GM12865 (cell line): ENCODE data around the gene ELFN2.

Source experiments
- DNase-seq: peaks from one replicate; pipeline ENCODE4 v3.0.0; 2010; ENCODE audit warnings: low read depth
- H3K4me3 ChIP-seq: 2 replicates; pipeline ENCODE4 v1.5.1; 2011; ENCODE audit warnings: mild to moderate bottlenecking, low read depth, low read length, control low read depth
- TF ChIP-seq, protein P1 (sequence below): IDR thresholded peaks from 2 replicates; pipeline ENCODE4 v1.5.1; 2011; ENCODE audit warnings: low read length, control low read depth, low read depth, inconsistent platforms; ENCODE audit not compliant: insufficient read depth; ENCODE audit errors: missing control alignments

The ELFN2 gene

DNA sequence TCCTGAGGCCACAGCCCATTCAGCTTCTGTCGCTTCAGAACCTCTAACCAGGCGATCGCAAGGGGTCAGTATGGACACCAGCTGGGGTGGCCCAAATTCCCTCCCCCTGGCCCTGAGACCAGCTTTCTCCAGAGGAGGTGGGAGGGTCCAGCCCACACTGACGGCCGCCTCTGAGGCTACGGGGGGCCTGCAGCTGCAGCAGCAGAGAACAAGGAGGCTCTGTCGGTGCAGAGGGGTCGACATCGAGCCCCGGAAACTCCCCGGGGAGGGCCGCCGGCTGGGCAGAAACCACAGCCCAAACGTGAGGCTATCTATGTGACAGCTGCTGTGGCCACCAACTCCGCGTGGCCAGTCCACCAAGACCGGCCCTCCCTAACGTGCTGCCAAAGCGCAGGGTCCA, 40.8 kb downstream of the ELFN2 start:
- no peak for DNase-seq
- H3K4me3 ChIP-seq, result no peak overlapping the region
- TF ChIP-seq, protein P1, sequence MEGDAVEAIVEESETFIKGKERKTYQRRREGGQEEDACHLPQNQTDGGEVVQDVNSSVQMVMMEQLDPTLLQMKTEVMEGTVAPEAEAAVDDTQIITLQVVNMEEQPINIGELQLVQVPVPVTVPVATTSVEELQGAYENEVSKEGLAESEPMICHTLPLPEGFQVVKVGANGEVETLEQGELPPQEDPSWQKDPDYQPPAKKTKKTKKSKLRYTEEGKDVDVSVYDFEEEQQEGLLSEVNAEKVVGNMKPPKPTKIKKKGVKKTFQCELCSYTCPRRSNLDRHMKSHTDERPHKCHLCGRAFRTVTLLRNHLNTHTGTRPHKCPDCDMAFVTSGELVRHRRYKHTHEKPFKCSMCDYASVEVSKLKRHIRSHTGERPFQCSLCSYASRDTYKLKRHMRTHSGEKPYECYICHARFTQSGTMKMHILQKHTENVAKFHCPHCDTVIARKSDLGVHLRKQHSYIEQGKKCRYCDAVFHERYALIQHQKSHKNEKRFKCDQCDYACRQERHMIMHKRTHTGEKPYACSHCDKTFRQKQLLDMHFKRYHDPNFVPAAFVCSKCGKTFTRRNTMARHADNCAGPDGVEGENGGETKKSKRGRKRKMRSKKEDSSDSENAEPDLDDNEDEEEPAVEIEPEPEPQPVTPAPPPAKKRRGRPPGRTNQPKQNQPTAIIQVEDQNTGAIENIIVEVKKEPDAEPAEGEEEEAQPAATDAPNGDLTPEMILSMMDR, result no peak

DNA sequence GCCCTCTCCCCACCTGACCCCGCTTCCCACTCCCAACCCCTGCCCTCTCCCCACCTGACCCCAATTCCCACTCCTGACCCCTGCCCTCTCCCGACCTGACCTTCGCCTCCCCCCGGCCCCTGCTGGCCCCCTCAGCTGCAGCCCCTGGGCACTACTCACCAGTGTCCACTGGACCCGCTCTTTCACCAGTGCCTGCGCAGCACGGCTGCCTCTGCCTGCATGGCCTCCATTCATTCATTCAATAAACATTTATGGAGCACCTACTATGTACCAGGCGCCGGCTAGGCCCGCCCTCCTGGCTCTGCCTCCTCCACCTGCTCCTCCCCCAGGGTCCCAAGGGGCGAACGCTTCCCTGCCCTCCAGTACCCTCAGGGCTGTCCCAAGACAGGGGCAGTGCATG, 42.6 kb downstream of the ELFN2 start:
- no peak overlapping the region for H3K4me3 ChIP-seq
- no peak for DNase-seq

DNA sequence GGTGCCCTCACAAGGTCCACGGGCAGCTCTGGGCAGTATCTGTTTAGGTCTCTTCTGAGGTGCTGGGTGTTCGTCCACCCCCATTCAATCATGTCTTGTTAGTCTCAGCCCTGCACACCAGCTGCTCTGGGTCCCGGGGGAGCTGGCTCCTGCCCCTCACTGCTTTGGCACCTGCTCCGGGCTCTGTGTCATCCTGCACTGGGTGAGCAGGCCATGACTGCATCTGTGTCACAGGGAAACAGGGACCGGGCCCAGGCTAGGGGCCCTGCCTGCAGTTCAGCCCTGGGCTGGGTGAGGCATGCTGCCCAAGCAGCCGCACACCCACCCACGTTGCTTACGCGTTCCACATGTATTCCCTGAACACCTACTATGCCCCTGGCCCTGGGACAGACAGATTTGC, 43.9 kb downstream of the ELFN2 start:
- no peak overlapping the region for H3K4me3 ChIP-seq
- TF ChIP-seq, protein P1, result no peak
- no peak for DNase-seq

More for the DNA sequence above, 42.6 kb downstream of the ELFN2 start:
- TF ChIP-seq, protein P1, result no peak

DNA sequence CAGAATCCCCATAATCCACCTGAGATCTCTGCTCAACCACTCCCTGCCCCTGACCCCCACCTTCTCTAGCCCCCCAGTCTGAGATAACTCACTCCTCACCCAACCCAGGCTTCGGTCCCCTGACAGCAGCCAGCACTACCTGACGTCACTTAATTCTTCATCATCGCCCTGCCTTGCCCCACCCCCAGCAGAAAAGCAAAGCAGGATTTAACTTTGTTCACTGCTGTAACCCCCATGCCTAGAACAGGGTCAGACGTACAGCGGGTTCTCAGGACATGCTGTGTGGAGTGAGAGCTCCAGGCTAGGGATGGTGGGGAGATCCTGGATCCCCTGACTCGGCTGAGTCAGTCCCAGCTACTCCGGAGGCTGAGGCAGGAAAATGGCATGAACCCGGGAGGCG, 45.8 kb downstream of the ELFN2 start:
- TF ChIP-seq, protein P1, result no peak
- H3K4me3 ChIP-seq, result no peak overlapping the region
- no peak for DNase-seq

DNA sequence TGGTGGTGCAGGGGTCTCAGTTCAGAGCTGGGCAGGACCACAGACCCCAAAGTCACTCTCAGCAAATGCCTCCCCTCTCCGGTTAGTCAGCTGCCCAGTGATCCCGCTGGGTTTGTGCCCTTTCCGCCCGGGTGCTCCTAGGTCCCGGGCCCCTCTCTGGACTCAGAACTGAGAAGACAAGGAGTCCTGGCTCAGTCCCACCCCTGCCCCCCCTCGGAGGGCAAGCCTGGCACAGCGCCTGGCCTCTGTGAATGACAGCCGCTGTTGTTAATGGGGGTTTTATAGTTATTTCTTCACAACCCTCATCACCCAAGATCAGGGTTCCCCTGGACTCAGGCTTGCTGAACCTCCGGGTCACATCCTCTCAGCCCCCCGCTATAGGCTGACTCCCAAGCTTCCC, 47.6 kb downstream of the ELFN2 start:
- DNase-seq, result no peak
- TF ChIP-seq, protein P1, result no peak

DNA sequence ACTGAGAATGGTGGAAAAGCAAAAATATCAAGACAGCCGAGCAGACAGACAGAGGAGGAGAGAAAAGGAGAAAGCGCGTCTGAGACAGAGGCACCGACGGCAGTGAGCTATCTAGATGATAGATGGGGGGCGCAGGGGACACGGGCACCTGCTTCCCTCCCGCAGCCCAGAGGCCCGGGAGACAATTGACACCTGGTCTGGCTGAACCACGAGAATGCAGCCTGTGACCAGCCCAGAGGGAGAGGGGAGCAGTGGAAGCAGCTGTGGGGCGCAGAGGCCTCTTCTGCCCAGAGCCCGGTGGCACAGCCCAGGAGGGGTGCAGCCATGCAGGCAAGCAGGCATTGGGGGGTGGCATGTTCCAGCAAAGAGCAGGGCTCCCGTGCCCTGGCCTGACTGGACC, 48.2 kb downstream of the ELFN2 start:
- TF ChIP-seq, protein P1, result no peak
- H3K4me3 ChIP-seq, result no peak overlapping the region
- no peak for DNase-seq

More for the DNA sequence above, 47.6 kb downstream of the ELFN2 start:
- H3K4me3 ChIP-seq, result no peak overlapping the region

DNA sequence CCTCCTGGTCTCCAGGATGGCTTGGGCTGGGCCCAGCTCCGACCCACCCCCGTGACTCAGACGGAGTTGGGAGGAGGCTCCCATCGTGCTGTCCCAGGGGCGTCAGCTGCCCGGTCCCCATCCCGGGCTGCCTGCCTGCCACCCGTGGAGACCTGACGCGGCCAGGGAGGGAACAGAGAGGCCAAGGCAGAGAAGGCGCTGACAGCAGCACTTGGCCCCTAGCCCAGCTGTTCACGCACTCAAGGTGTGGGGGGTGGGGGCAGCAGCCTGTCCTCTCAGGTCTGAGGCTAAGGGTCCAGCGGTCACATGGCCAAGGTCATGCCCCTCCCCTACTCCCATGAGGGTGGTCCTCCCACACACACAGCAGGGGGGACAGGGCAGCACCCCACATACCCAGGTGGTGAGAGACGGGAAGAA, 48.6 kb downstream of the ELFN2 start:
- H3K4me3 ChIP-seq, result no peak overlapping the region
- TF ChIP-seq, protein P1, result no peak
- no peak for DNase-seq
